Loucy (cell line): ENCODE results near the gene TUBB3.

Experiments
- H2AFZ ChIP-seq: fragments of 200-600 bp; sonication (generic); 2 replicates; pipeline ENCODE4 v1.6.0; 2016; ENCODE audit warnings: antibody characterized with exemption, mild to moderate bottlenecking, low read length, moderate library complexity
- H3F3A ChIP-seq: fragments of 200-600 bp; 2 replicates; pipeline ENCODE4 v1.6.0; 2016; ENCODE audit warnings: antibody characterized with exemption, low read depth, mild to moderate bottlenecking
- H3K27me3 ChIP-seq: fragments of 200-600 bp; sonication (generic); 2 replicates; pipeline ENCODE4 v1.6.1; 2014; ENCODE audit warnings: low read length, mild to moderate bottlenecking; ENCODE audit not compliant: insufficient read depth, poor library complexity, severe bottlenecking
- H3K36me3 ChIP-seq: fragments of 200-600 bp; sonication (generic); 2 replicates; pipeline ENCODE4 v1.6.1; 2016; ENCODE audit warnings: low read length; ENCODE audit not compliant: insufficient read depth
- H3K4me1 ChIP-seq: fragments of 200-600 bp; sonication (generic); 2 replicates; pipeline ENCODE4 v1.5.1; 2014; ENCODE audit warnings: low read length, mild to moderate bottlenecking; ENCODE audit not compliant: insufficient read depth, poor library complexity, severe bottlenecking
- H3K4me2 ChIP-seq: fragments of 200-600 bp; sonication (generic); 2 replicates; pipeline ENCODE4 v1.6.0; 2014; ENCODE audit warnings: antibody characterized with exemption, low read length, low read depth, mild to moderate bottlenecking; ENCODE audit not compliant: poor library complexity, severe bottlenecking
- H3K4me3 ChIP-seq: fragments of 200-600 bp; sonication (generic); 2 replicates; pipeline ENCODE4 v1.5.1; 2014; ENCODE audit warnings: low read length, mild to moderate bottlenecking, mixed read lengths; ENCODE audit not compliant: poor library complexity, severe bottlenecking
- H3K79me2 ChIP-seq: fragments of 200-600 bp; sonication (generic); 2 replicates; pipeline ENCODE4 v1.6.1; 2014; ENCODE audit warnings: low read length; ENCODE audit not compliant: insufficient read depth
- H3K9ac ChIP-seq: fragments of 200-600 bp; sonication (generic); 2 replicates; pipeline ENCODE4 v1.6.0; 2014; ENCODE audit warnings: mild to moderate bottlenecking, low read depth, low read length, moderate library complexity; ENCODE audit not compliant: poor library complexity, severe bottlenecking
- H3K9me2 ChIP-seq: fragments of 200-600 bp; sonication (generic); replicated peaks from 2 replicates; pipeline ENCODE4 v1.6.1; 2016; ENCODE audit warnings: low read depth, low read length, mixed read lengths
- H3K9me3 ChIP-seq: fragments of 200-600 bp; sonication (generic); 2 replicates; pipeline ENCODE4 v1.6.1; 2014; ENCODE audit warnings: mild to moderate bottlenecking, antibody characterized with exemption, low read length, low read depth; ENCODE audit not compliant: insufficient read depth
- H4K20me1 ChIP-seq: fragments of 200-600 bp; sonication (generic); 2 replicates; pipeline ENCODE4 v1.6.0; 2014; ENCODE audit warnings: antibody characterized with exemption, low read length, mild to moderate bottlenecking; ENCODE audit not compliant: insufficient read depth, poor library complexity, severe bottlenecking
- CTCF ChIP-seq: fragments of 200-600 bp; sonication (generic); conservative IDR thresholded peaks from 2 replicates; pipeline ENCODE4 v1.5.1; 2014; ENCODE audit warnings: mild to moderate bottlenecking, antibody characterized with exemption, low read length
- EZH2phosphoT487 ChIP-seq: fragments of 200-600 bp; IDR thresholded peaks from 2 replicates; pipeline ENCODE4 v1.6.1; 2018; ENCODE audit warnings: antibody characterized with exemption, mild to moderate bottlenecking, moderate library complexity, borderline replicate concordance

The TUBB3 gene

GRCh38 chr16:89969741-89970410 is 46.7 kb downstream of the TUBB3 start:
- peak overlapping the region; percentile 62 for H3K4me2 ChIP-seq
- no peaks in the 10 kb centered on the region for H3K9me3 ChIP-seq
- no peaks in the 10 kb centered on the region for H3K27me3 ChIP-seq
- H2AFZ ChIP-seq, result no peak overlapping the region
- no peak overlapping the region for H3K4me3 ChIP-seq
- no peaks in the 10 kb centered on the region for H3K36me3 ChIP-seq
- H3K4me1 ChIP-seq, result peaks cover 16% of the 10 kb centered on the region
- H3K79me2 ChIP-seq, result peaks cover 34% of the 10 kb centered on the region
- TF ChIP-seq EZH2phosphoT487 (no peak), CTCF (no peak)
- peaks cover 6% of the 10 kb centered on the region for H4K20me1 ChIP-seq
- no peak overlapping the region for H3K9ac ChIP-seq
- H3K9me2 ChIP-seq, result no peaks in the 10 kb centered on the region
- H3F3A ChIP-seq, result no peaks in the 10 kb centered on the region

DNA sequence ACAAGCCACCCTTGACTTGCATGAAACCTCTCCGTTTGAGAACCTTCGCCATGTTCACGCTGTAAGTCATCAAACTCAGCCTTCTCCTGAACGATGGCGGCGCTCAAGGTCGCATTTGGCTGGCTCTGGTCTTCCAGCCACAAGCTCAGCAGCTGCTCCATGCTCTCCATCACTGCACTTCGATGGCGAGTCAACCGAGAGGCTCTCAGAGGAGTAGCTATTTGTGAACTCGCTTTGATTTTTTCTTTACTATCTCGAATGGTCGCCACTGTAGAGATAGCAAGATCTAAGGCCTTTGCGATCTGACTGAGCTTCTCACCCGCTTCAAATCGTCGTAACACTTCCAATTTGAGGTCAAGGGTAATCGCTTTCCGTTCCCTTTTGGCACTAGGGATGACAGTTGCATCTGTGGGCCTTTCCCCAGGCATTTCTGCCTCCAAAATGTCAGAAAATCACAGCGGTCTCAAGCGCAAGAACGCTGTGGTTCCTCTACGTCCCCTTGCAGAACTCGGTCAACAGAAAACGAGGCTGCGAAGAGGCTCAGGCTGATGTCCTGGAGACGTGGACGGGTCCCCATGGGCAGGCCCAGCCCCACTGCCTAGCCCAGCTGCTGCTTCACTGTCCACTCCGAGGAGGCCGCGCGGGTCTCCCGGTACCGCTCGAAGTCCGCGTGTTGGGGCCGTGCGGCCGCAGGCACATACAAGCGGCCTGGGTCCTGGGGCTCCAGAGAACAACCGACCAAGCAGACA is 48.5 kb downstream of the TUBB3 start:
- Histone ChIP-seq H3K27me3 (no peaks in the 10 kb centered on the region), H3K9me3 (no peaks in the 10 kb centered on the region), H4K20me1 (peaks cover 6% of the 10 kb centered on the region), H3F3A (no peaks in the 10 kb centered on the region), H3K9me2 (no peaks in the 10 kb centered on the region), H3K4me3 (peak overlapping the region; percentile 97), H2AFZ (peak overlapping the region; percentile 95), H3K79me2 (peaks cover 42% of the 10 kb centered on the region), H3K4me1 (peaks cover 19% of the 10 kb centered on the region), H3K4me2 (peak overlapping the region; percentile 89), H3K36me3 (no peaks in the 10 kb centered on the region), H3K9ac (peak overlapping the region; percentile 94)
- TF ChIP-seq CTCF (no peak), EZH2phosphoT487 (no peak)

GRCh38 chr16:89972244-89973234 is 49.4 kb downstream of the TUBB3 start:
- Histone ChIP-seq H3F3A (no peaks in the 10 kb centered on the region), H3K4me2 (peak overlapping the region; percentile 89), H3K9me2 (no peaks in the 10 kb centered on the region), H3K9me3 (no peaks in the 10 kb centered on the region), H4K20me1 (peaks cover 6% of the 10 kb centered on the region), H3K79me2 (peaks cover 42% of the 10 kb centered on the region), H3K36me3 (no peaks in the 10 kb centered on the region), H3K27me3 (no peaks in the 10 kb centered on the region), H3K4me1 (peaks cover 19% of the 10 kb centered on the region), H3K9ac (peak overlapping the region; percentile 94), H3K4me3 (peak overlapping the region; percentile 97), H2AFZ (peak overlapping the region; percentile 95)
- TF ChIP-seq CTCF (no peak), EZH2phosphoT487 (no peak)
